Transverse colon (tissue), 4 donors: ENCODE results near the gene PLEKHA7. TPM values are rescaled to one million over a fixed set of nuclear protein-coding genes. Genes with fewer than 3 reads are reported as not detected.

Experiments
- DNase-seq: peaks from one replicate; pipeline ENCODE4 v3.0.0-alpha.2; 2019
- H3K27ac ChIP-seq, 4 donors: fragments of 200-600 bp; sonication (generic); 2 replicates each; pipeline ENCODE4 v1.5.1; 2016 to 2018; ENCODE audit warnings: inconsistent platforms in 4 of 4
- H3K27me3 ChIP-seq: fragments of 200-600 bp; sonication (generic); 2 replicates; pipeline ENCODE4 v1.5.1; 2017; ENCODE audit warnings: inconsistent platforms
- H3K36me3 ChIP-seq, 4 donors: fragments of 200-600 bp; sonication (generic); 2 replicates each; pipeline ENCODE4 v1.5.1; 2017 to 2019; ENCODE audit warnings: inconsistent platforms in 4 of 4
- H3K4me1 ChIP-seq, 4 donors: fragments of 200-600 bp; sonication (generic); 2 replicates each; pipeline ENCODE4 v1.5.1; 2017 to 2020; ENCODE audit warnings: inconsistent platforms in 4 of 4
- H3K4me3 ChIP-seq, 4 donors: fragments of 200-600 bp; sonication (generic); 1 replicate in 1 of 4; 2 replicates in 3 of 4; pipeline versions ENCODE4 v1.5.1 to v1.6.1; 2017 to 2019; ENCODE audit warnings: inconsistent platforms in 4 of 4
- H3K9me3 ChIP-seq, 2 donors: fragments of 200-600 bp; sonication (generic); 2 replicates each; pipeline ENCODE4 v1.5.1; 2017 to 2019; ENCODE audit warnings: inconsistent platforms in 2 of 2
- EP300 ChIP-seq: sonication (generic); formaldehyde crosslinking; IDR thresholded peaks from one replicate; pipeline ENCODE4 v1.6.1; 2017; ENCODE audit warnings: antibody characterized with exemption, low read depth
- POLR2A ChIP-seq: fragments of 450-650 bp; IDR thresholded peaks from one replicate; pipeline ENCODE4 v1.6.1; 2016; ENCODE audit warnings: antibody characterized with exemption, mild to moderate bottlenecking, moderate library complexity
- POLR2AphosphoS5 ChIP-seq, 3 donors: sonication (generic); formaldehyde crosslinking; IDR thresholded peaks; one replicate each; pipeline ENCODE4 v1.6.1; 2016; ENCODE audit warnings: antibody characterized with exemption in 3 of 3
- WGBS, 2 donors: methylation state at CpG; one replicate each; pipeline ENCODE4 v1.1.5; 2018; ENCODE audit warnings: low coverage in 1 of 2; 5-methylcytosine and 5-hydroxymethylcytosine counted together
- in situ Hi-C, 4 donors: fragments of 200-750 bp; cut with MboI; loops; one replicate each; pipeline versions ENCODE4 v1.15.0 to v1.15.1; 2017; ENCODE audit warnings: low sequenced_read_pairs in 3 of 4, low pct_ligation_motif_present in 1 of 4, low pct_unique_long_range_greater_than_20kb in 1 of 4
- intact Hi-C: fragments of 100-400 bp; cut with DNase I; formaldehyde crosslinking; loops from one replicate; pipeline ENCODE4 v1.15.1; 2023; ENCODE audit warnings: low total_unique reads
- total RNA-seq, 4 donors: library from RNA; depleted of rRNA; stranded (reverse); fragments of >200 nt; gene quantifications; one replicate each; pipeline ENCODE4 v1.1.0, GENCODE V29; 2016
- TF ChIP-seq, protein P1 (sequence below), 5 experiments: fragments of 200-600 bp in 3 of 5; fragments of 450-650 bp in 2 of 5; sonication (generic) in 3 of 5; IDR thresholded peaks; 1 replicate in 2 of 5; 2 replicates in 3 of 5; pipeline ENCODE4 v1.5.1; 2016 to 2017; ENCODE audit warnings: antibody characterized with exemption in 5 of 5, inconsistent platforms in 3 of 5, mild to moderate bottlenecking in 2 of 5, moderate library complexity in 1 of 5

Gene PLEKHA7
- total RNA-seq, 4 donors from 2014 or later, result 109 to 243 (median 114) TPM

DNA sequence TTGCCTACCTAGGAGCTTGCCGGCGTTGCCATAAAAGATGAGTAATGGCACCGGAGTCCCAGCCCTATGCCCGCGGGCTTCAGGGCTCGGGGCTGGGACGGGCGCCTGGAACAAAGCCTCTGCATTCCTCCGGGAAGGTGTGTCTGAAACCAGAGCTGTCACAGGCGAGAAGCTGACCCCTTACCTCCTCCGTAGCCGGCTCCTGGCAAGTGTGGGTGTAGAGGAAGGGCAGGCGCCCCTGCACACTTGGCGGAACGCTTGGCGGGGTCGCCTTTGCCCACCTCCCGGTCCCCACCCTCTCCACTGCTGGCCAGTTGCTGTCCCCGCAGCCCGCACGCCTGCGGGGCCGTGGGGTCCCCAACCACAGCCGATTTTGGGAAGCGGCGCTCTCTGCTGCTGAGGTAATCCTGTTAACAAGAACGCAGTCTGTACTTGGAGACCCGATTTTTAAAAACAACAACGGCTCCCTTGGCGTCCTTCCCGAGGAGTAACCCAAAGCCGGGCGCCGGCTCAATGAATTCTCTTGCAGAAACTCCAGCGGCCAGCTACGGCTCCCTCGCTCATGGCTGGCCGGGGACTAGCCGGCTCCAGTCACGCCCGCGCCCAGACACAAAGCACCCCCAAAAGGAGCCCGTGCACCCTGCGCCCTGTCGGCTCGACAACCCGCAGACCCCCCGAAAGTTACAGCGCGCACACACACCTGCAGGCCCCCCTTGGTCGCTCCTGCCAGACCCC lies 89.2 kb downstream of the PLEKHA7 start:
- peak overlapping the region; percentile 84 to 89 (median 88) for H3K27ac ChIP-seq
- peaks cover 34% of the 10 kb centered on the region for H3K27me3 ChIP-seq
- peak overlapping the region; percentile 31 to 58 (median 36) for H3K4me3 ChIP-seq
- TF ChIP-seq, protein P1, sequence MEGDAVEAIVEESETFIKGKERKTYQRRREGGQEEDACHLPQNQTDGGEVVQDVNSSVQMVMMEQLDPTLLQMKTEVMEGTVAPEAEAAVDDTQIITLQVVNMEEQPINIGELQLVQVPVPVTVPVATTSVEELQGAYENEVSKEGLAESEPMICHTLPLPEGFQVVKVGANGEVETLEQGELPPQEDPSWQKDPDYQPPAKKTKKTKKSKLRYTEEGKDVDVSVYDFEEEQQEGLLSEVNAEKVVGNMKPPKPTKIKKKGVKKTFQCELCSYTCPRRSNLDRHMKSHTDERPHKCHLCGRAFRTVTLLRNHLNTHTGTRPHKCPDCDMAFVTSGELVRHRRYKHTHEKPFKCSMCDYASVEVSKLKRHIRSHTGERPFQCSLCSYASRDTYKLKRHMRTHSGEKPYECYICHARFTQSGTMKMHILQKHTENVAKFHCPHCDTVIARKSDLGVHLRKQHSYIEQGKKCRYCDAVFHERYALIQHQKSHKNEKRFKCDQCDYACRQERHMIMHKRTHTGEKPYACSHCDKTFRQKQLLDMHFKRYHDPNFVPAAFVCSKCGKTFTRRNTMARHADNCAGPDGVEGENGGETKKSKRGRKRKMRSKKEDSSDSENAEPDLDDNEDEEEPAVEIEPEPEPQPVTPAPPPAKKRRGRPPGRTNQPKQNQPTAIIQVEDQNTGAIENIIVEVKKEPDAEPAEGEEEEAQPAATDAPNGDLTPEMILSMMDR (IDR thresholded peaks at IDR 0.05), result no peak
- TF ChIP-seq POLR2AphosphoS5 (IDR thresholded peaks at IDR 0.05), result peak; percentile 8 to 83 (median 48)
- TF ChIP-seq POLR2A, result peak; percentile 72
- no peak for TF ChIP-seq EP300
- in situ Hi-C loops (no loop called here), intact Hi-C loops (no loop called here)
- H3K36me3 ChIP-seq, result no peaks in the 10 kb centered on the region
- 2% methylated on average over 50 of the region's 51 CpGs; no CpG with 5 or more reads in 1 of the 2 donors for WGBS, 2 donors
- peaks cover 4 to 54% (median 47%) of the 10 kb centered on the region in 4 donors for H3K4me1 ChIP-seq
- H3K9me3 ChIP-seq, result no peaks in the 10 kb centered on the region
- peak; percentile 89 for DNase-seq

- H3K36me3 ChIP-seq, result no peaks in the 10 kb centered on the region
- TF ChIP-seq EP300, result no peak
- TF ChIP-seq, protein P1 (IDR thresholded peaks at IDR 0.05), result no peak
- TF ChIP-seq POLR2AphosphoS5 (IDR thresholded peaks at IDR 0.05), result no peak
- no peak for TF ChIP-seq POLR2A
- peaks cover 34% of the 10 kb centered on the region for H3K27me3 ChIP-seq
- H3K4me3 ChIP-seq, result peak overlapping the region in 3 of 4 donors; percentile 33 to 58 (median 40)
- 21 to 23% methylated on average over 4 of the region's 4 CpGs for WGBS, 2 donors
- peaks cover 4 to 59% (median 52%) of the 10 kb centered on the region in 4 donors for H3K4me1 ChIP-seq
- intact Hi-C loops, result no loop called here
- in situ Hi-C loops, result no loop called here
- peak overlapping the region; percentile 84 to 89 (median 88) for H3K27ac ChIP-seq
- no peaks in the 10 kb centered on the region for H3K9me3 ChIP-seq
- no peak for DNase-seq
Measured at GRCh38 chr11:16924462-16924825, 89.8 kb downstream of the PLEKHA7 start.

- peaks cover 34% of the 10 kb centered on the region for H3K27me3 ChIP-seq
- TF ChIP-seq EP300 (peak; percentile 54), POLR2AphosphoS5 (IDR thresholded peaks at IDR 0.05) (peak in 2 of 3 donors; percentile 42 to 62), POLR2A (peak; percentile 30)
- TF ChIP-seq, protein P1 (IDR thresholded peaks at IDR 0.05), result no peak
- in situ Hi-C loops (no loop called here), intact Hi-C loops (no loop called here)
- peak overlapping the region in 3 of 4 donors; percentile 33 to 58 (median 40) for H3K4me3 ChIP-seq
- peaks cover 4 to 64% (median 56%) of the 10 kb centered on the region in 4 donors for H3K4me1 ChIP-seq
- H3K36me3 ChIP-seq, result no peaks in the 10 kb centered on the region
- peak overlapping the region; percentile 84 to 89 (median 88) for H3K27ac ChIP-seq
- H3K9me3 ChIP-seq, result no peaks in the 10 kb centered on the region
- DNase-seq, result peak; percentile 80
- WGBS, 2 donors, result 40 to 80% methylated on average over 1 to 4 of the region's 4 CpGs
Measured at GRCh38 chr11:16923987-16924386, 90.2 kb downstream of the PLEKHA7 start.

- TF ChIP-seq POLR2AphosphoS5 (IDR thresholded peaks at IDR 0.05) (no peak), EP300 (no peak), POLR2A (no peak)
- TF ChIP-seq, protein P1 (IDR thresholded peaks at IDR 0.05), result no peak
- Histone ChIP-seq H3K4me1 (peaks cover 8 to 78% (median 61%) of the 10 kb centered on the region in 4 donors), H3K27ac (peak overlapping the region in 1 of 4 donors; percentile 60), H3K36me3 (no peaks in the 10 kb centered on the region), H3K9me3 (no peaks in the 10 kb centered on the region), H3K4me3 (no peak overlapping the region), H3K27me3 (peaks cover 22% of the 10 kb centered on the region)
- WGBS, 2 donors, result 68 to 76% methylated on average over 3 to 4 of the region's 4 CpGs
- DNase-seq, result no peak
- in situ Hi-C loops, result no loop called here
- intact Hi-C loops, result no loop called here
Measured at GRCh38 chr11:16921668-16922067, 92.5 kb downstream of the PLEKHA7 start.
